ENCODE data around the gene TAB2. TPM values are rescaled to one million over a fixed set of nuclear protein-coding genes. Genes with fewer than 3 reads are reported as not detected.

TAB2 gene
- total RNA-seq, 1 experiment from 2014 or later: 56.7 TPM

- no TSS peak for BruUV-seq (replicated peaks)
- RAD21 ChIA-PET (ENCODE audit: low non-redundant PET in 1 of 2, low total read pairs in 2 of 2, uncharacterized antibody in 2 of 2, unreplicated experiment in 2 of 2): no interaction called here
- H3K4me2 ChIP-seq (ENCODE audit: low read length): no peak overlapping the region
Measured at GRCh38 chr6:149453597-149454345, 136.3 kb downstream of the TAB2 start.

More at GRCh38 chr6:149453597-149454345, 136.3 kb downstream of the TAB2 start:
- Histone ChIP-seq H2AFZ (ENCODE audit: low read depth, low read length, poor library complexity, severe bottlenecking) (no peak overlapping the region), H3K9ac (ENCODE audit: low read length) (no peak overlapping the region), H3K9me2 (ENCODE audit: insufficient read depth) (no peaks in the 10 kb centered on the region), H3K4me1 (ENCODE audit: control insufficient read depth in 1 of 2, insufficient read depth in 2 of 2, low read length in 2 of 2) (peaks cover 8 to 10% of the 10 kb centered on the region in 2 experiments; a peak in 3 of 4 replicates), H3K4me3 (replicated peaks in 1 of 2; ENCODE audit: low read depth in 1 of 2, low read length in 2 of 2) (no peak overlapping the region), H3K79me2 (ENCODE audit: insufficient read depth, low read length) (no peaks in the 10 kb centered on the region), H3K9me3 (ENCODE audit: control insufficient read depth in 1 of 2, insufficient read depth in 1 of 2, low read depth in 1 of 2, low read length in 2 of 2) (no peaks in the 10 kb centered on the region), H3K36me3 (ENCODE audit: control insufficient read depth in 1 of 2, insufficient read depth in 2 of 2, low read length in 2 of 2) (no peaks in the 10 kb centered on the region), H3K27me3 (ENCODE audit: insufficient read depth, low read length) (no peaks in the 10 kb centered on the region), H3K27ac (ENCODE audit: low read depth, low read length) (no peak overlapping the region), H4K20me1 (ENCODE audit: insufficient read depth) (no peaks in the 10 kb centered on the region)
- intact Hi-C loops (cut with micrococcal nuclease): no loop called here
- TF ChIP-seq, protein P1, sequence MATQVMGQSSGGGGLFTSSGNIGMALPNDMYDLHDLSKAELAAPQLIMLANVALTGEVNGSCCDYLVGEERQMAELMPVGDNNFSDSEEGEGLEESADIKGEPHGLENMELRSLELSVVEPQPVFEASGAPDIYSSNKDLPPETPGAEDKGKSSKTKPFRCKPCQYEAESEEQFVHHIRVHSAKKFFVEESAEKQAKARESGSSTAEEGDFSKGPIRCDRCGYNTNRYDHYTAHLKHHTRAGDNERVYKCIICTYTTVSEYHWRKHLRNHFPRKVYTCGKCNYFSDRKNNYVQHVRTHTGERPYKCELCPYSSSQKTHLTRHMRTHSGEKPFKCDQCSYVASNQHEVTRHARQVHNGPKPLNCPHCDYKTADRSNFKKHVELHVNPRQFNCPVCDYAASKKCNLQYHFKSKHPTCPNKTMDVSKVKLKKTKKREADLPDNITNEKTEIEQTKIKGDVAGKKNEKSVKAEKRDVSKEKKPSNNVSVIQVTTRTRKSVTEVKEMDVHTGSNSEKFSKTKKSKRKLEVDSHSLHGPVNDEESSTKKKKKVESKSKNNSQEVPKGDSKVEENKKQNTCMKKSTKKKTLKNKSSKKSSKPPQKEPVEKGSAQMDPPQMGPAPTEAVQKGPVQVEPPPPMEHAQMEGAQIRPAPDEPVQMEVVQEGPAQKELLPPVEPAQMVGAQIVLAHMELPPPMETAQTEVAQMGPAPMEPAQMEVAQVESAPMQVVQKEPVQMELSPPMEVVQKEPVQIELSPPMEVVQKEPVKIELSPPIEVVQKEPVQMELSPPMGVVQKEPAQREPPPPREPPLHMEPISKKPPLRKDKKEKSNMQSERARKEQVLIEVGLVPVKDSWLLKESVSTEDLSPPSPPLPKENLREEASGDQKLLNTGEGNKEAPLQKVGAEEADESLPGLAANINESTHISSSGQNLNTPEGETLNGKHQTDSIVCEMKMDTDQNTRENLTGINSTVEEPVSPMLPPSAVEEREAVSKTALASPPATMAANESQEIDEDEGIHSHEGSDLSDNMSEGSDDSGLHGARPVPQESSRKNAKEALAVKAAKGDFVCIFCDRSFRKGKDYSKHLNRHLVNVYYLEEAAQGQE (IDR thresholded peaks at IDR 0.05; ENCODE audit: low read depth): no peak
- no peak for TF ChIP-seq JUND (IDR thresholded peaks at IDR 0.05)
- no peak for TF ChIP-seq CBX3 (IDR thresholded peaks at IDR 0.05; ENCODE audit: low read depth)
- no peak for TF ChIP-seq POLR2AphosphoS5 (IDR thresholded peaks at IDR 0.05; ENCODE audit: low read depth, low read length)
- no peak for TF ChIP-seq ZBTB33 (IDR thresholded peaks at IDR 0.05; ENCODE audit: extremely low read depth, insufficient replicate concordance, low read length)
- TF ChIP-seq CEBPB (IDR thresholded peaks at IDR 0.05; ENCODE audit: low read depth): no peak
- TF ChIP-seq ELF1 (IDR thresholded peaks at IDR 0.05; ENCODE audit: borderline replicate concordance, low read depth): no peak
- TF ChIP-seq TCF7L2 (IDR thresholded peaks at IDR 0.05; ENCODE audit: borderline replicate concordance, extremely low read depth, insufficient read depth, insufficient read length): no peak
- TF ChIP-seq FOSL1 (IDR thresholded peaks at IDR 0.05; ENCODE audit: low read depth): no peak
- TF ChIP-seq SIN3A (IDR thresholded peaks at IDR 0.05; ENCODE audit: low read depth): no peak
- TF ChIP-seq POLR2A (IDR thresholded peaks at IDR 0.05; ENCODE audit: borderline replicate concordance, extremely low read depth, insufficient read depth, insufficient read length): no peak
- TF ChIP-seq CTCF (IDR thresholded peaks at IDR 0.05 in 2 of 3, conservative IDR thresholded peaks at IDR 0.05 in 1 of 3; ENCODE audit: borderline replicate concordance in 1 of 3, insufficient read depth in 1 of 3, low read depth in 2 of 3, low read length in 2 of 3): no peak
- TF ChIP-seq ZNF274 (IDR thresholded peaks at IDR 0.05; ENCODE audit: low read depth, low read length): no peak
- no peak for TF ChIP-seq EZH2phosphoT487 (IDR thresholded peaks at IDR 0.05; ENCODE audit: borderline replicate concordance)
- no peak for TF ChIP-seq MAX (IDR thresholded peaks at IDR 0.05)
- TF ChIP-seq EZH2 (IDR thresholded peaks at IDR 0.05): no peak
- TF ChIP-seq ZFX (IDR thresholded peaks at IDR 0.05): no peak
- no peak for TF ChIP-seq SRF (IDR thresholded peaks at IDR 0.05; ENCODE audit: low read depth)
- ATAC-seq: no peak
- ChIA-PET POLR2A (no interaction called here), CTCF (no interaction called here)
- DNase-seq (ENCODE audit: low read depth, low spot score): no peak

All from HCT116 (cell line).